ENCODE data around the gene HIVEP1.

DNA sequence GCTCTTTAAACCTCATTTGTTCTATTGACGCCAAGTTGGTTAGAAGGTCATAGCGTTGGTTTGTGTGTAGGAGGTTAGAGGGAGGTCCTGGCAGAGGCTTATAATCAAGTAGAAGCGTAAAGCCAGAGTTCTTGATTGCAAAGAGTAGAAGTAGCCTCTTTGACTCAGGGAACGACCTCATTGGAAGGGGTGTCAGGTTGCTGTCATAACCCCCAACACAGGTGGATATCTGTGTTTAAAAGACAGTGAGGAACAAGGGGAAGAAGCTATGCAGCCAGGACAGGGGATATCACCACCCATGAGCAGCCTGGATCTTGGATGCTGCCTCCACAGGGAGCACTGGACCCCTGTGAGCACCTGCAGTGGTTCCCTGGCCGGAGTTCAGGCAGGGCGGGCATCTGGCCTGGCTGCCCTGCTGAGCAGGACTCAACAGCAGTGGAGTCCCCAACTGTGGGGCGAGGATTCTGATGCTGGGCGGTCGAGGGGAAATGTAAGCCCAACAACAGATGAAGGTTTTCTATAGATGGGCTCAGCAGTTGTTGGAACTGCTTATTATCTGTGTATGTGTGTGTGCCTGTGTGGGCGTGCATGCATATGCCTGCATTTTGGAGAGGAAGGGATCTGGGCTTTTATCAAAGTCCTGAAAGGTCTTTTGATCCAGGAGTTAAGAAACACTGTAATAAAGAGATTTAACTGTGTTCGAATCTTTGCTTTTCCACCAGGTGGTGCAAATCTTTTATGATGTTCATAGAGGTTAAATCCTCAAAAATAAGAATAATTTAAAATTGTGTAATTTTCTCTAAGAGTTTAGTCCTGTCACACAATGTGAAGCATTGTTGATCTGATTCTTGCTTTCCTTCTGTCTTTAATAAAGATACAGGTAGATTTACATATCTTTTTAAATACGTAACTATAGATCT lies 27.7 kb downstream of the HIVEP1 start:
- no peak for TF ChIP-seq POLR2A (IDR thresholded peaks at IDR 0.05)
- TF ChIP-seq, protein P1, sequence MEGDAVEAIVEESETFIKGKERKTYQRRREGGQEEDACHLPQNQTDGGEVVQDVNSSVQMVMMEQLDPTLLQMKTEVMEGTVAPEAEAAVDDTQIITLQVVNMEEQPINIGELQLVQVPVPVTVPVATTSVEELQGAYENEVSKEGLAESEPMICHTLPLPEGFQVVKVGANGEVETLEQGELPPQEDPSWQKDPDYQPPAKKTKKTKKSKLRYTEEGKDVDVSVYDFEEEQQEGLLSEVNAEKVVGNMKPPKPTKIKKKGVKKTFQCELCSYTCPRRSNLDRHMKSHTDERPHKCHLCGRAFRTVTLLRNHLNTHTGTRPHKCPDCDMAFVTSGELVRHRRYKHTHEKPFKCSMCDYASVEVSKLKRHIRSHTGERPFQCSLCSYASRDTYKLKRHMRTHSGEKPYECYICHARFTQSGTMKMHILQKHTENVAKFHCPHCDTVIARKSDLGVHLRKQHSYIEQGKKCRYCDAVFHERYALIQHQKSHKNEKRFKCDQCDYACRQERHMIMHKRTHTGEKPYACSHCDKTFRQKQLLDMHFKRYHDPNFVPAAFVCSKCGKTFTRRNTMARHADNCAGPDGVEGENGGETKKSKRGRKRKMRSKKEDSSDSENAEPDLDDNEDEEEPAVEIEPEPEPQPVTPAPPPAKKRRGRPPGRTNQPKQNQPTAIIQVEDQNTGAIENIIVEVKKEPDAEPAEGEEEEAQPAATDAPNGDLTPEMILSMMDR (IDR thresholded peaks at IDR 0.05): no peak

Measured in testis (tissue), 2 donors.